LNCAP (cell line): ENCODE data around the gene SNED1.

ENCODE experiments used
- CTCF ChIP-seq: fragments of 450-650 bp; IDR thresholded peaks from 2 replicates; pipeline ENCODE4 v1.5.1; 2017; ENCODE audit warnings: mild to moderate bottlenecking

Gene SNED1

GRCh38 chr2:240995041-240996021, 3.1 kb upstream of the SNED1 start:
- no peak for TF ChIP-seq CTCF

- TF ChIP-seq CTCF = no peak
Observed at GRCh38 chr2:240996161-240996833, 2.1 kb upstream of the SNED1 start.

GRCh38 chr2:240996834-240997140, 1.6 kb upstream of the SNED1 start:
- no peak for TF ChIP-seq CTCF

- no peak for TF ChIP-seq CTCF
Observed at GRCh38 chr2:240997141-240997855, 1.1 kb upstream of the SNED1 start.

GRCh38 chr2:240998706-240998994, 232 bp downstream of the SNED1 start:
- TF ChIP-seq CTCF = no peak

GRCh38 chr2:240998995-240999791, 775 bp downstream of the SNED1 start:
- TF ChIP-seq CTCF = no peak
